SK-N-SH (cell line): Measurements from ENCODE around the gene CASZ1.

Source experiments
- EP300 ChIP-seq, 2 experiments: IDR thresholded peaks; 2 replicates each; pipeline versions ENCODE4 v1.4.0 to v1.6.1; 2012; ENCODE audit warnings: borderline replicate concordance in 1 of 2, low read depth in 1 of 2, low read length in 1 of 2
- EZH2phosphoT487 ChIP-seq: fragments of 200-600 bp; sonication (generic); IDR thresholded peaks from 2 replicates; pipeline ENCODE4 v1.6.1; 2017; ENCODE audit warnings: low read depth, mixed run types, mild to moderate bottlenecking, antibody characterized with exemption, moderate library complexity, borderline replicate concordance
- FOXM1 ChIP-seq: IDR thresholded peaks from 2 replicates; pipeline ENCODE4 v1.4.0; 2012; ENCODE audit warnings: low read depth, mild to moderate bottlenecking
- GABPA ChIP-seq: IDR thresholded peaks from 2 replicates; pipeline ENCODE4 v1.4.0; 2012; ENCODE audit warnings: low read depth, mild to moderate bottlenecking
- MAX ChIP-seq: IDR thresholded peaks from 2 replicates; pipeline ENCODE4 v1.4.0; 2012; ENCODE audit warnings: low read depth
- PBX3 ChIP-seq: IDR thresholded peaks from 2 replicates; pipeline ENCODE4; 2012
- POLR2AphosphoS5 ChIP-seq: IDR thresholded peaks from 2 replicates; pipeline ENCODE4 v1.6.1; 2012; ENCODE audit warnings: low read depth, low read length
- TCF12 ChIP-seq: IDR thresholded peaks from 2 replicates; pipeline ENCODE4 v1.4.0; 2012
- TF ChIP-seq, protein P1 (sequence below): fragments of 200-600 bp; sonication (generic); IDR thresholded peaks from 2 replicates; pipeline ENCODE4 v1.6.1; 2017; ENCODE audit warnings: antibody characterized with exemption, mild to moderate bottlenecking, moderate library complexity

DNA sequence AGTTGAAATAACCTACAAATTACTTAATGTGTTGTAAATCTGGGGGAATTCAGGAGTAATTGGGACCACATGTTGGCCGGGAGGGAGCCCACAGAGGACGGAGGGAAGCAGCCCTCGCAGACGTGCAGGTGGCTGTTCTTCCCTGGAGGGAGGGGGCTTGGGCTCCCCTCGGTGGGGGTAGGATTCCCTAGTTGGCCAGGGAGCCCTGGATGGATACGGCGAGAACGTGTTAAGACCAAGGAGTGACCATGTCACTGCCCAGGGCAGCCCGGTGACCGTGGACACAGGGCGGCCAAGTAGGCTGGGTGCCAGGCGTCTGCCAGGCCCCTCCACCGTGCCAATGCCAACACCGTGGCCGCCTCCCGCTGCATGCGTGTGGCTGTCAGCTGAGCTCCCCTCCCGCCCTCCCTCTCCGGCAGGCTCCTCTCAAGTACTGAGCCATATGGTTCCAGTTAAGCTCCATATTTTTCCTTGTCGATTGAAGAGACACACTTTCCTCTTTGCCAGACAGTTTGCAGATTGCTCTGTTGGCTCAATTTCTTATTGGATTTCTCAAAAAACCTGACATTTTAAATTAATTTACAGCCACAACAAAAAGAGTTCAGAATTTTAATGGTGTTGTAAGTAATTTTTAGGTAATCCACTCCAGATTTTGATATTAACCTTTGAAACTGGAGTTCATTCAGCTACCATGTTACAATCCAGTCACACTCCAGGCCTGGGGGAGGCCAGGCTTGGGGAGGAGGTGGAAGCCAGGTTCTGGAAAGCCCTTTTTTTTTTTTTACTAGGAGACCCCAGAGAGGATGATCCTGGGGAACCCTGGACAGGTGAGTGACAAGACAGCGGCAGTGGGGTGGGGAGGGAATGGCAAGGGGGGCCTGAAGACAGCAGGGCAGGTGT is 71.2 kb downstream of the CASZ1 start:
- TF ChIP-seq EP300 (IDR thresholded peaks at IDR 0.05; ENCODE audit: borderline replicate concordance in 1 of 2, low read depth in 1 of 2, low read length in 1 of 2) (peak in 1 of 2 experiments; percentile 88; a peak in 2 of 4 replicates), FOXM1 (no peak), POLR2AphosphoS5 (peak; percentile 73), GABPA (no peak), MAX (peak; percentile 59), EZH2phosphoT487 (no peak), TCF12 (peak; percentile 95), PBX3 (peak; percentile 81)
- TF ChIP-seq, protein P1, sequence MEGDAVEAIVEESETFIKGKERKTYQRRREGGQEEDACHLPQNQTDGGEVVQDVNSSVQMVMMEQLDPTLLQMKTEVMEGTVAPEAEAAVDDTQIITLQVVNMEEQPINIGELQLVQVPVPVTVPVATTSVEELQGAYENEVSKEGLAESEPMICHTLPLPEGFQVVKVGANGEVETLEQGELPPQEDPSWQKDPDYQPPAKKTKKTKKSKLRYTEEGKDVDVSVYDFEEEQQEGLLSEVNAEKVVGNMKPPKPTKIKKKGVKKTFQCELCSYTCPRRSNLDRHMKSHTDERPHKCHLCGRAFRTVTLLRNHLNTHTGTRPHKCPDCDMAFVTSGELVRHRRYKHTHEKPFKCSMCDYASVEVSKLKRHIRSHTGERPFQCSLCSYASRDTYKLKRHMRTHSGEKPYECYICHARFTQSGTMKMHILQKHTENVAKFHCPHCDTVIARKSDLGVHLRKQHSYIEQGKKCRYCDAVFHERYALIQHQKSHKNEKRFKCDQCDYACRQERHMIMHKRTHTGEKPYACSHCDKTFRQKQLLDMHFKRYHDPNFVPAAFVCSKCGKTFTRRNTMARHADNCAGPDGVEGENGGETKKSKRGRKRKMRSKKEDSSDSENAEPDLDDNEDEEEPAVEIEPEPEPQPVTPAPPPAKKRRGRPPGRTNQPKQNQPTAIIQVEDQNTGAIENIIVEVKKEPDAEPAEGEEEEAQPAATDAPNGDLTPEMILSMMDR: no peak
